ENCODE measurements around the gene MIA2.
A peak's percentile ranks its signal among the peaks of the same experiment; 100 is the strongest.
"Not testable (repeated sequence)": the region's sequence is repeated elsewhere in the genome, so short reads cannot be mapped to it uniquely, and the experiment has no call there.

Gene MIA2

DNA sequence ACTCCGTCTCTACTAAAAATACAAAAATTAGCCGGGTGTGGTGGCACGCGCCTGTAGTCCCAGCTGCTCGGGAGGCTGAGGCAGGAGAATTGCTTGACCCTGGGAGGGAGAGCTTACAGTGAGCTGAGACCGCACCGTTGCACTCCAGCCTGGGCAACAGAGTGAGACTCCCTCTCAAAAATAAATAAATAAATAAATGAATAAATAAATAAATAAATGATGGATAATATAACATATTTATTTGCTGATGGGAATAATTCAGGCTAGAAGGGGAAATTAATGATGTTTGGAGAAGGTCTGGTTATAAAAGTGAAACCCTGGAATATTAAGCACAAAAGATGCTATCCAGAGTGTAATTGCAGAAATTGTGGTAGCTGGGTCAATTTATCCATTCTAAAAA lies 107.4 kb downstream of the MIA2 start:
- DNase-seq, result not testable (repeated sequence)

DNA sequence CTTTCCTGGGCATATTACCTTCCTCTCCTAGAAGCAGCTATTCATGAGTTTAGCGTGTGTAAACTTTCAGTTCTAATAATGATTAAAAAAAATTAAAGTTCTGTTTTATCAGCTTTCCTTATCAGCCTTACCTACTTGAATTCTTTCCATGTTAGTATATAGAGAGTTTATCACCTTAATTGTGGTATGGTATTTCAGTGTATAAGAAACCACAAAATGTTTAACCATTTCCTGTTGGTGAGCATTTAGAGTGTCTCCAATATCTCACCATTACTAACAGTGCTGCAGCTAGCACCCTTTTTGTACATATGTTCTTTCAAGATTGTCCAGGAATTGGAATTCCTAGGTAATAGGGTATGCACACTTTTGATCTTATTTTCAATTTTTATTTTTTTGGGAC lies 109.1 kb downstream of the MIA2 start:
- DNase-seq, result no peak

DNA sequence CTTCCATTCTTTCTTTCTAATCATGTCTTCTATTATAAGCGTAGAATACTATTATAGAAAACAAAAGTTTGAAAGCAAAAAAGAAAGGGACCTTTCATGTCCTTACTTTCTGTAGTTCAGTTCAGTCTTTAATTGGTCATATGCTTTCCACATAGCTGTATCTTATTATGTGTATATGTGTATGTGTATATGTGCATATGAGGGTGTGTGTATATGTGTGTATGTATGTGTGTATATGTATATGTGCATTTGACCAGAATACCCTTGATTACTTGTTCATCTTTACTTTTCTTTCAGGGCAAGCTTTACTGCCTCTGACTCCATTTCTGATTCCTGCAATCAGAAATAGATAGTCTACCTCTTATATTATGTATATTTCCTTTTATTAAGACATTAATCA lies 109.9 kb downstream of the MIA2 start:
- no peak for DNase-seq

DNA sequence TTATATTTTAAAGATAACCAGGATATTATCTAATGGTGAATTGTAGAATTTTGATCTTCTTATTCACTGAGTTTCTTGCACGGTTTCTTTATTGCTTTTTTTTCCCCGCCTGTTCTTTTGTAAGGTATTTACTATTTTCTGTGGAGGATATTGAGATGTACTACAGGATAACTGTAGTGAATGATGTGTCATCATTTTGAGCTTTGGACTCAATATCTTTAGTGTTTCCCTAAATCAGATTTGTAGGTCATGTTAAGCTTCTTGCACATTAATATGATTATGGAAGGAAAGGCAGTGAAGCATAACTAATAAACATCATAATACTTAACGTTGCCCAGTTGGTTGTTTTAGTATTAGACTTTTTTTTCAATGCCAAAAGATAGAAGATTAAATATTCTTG lies 117.2 kb downstream of the MIA2 start:
- no peak for DNase-seq

DNA sequence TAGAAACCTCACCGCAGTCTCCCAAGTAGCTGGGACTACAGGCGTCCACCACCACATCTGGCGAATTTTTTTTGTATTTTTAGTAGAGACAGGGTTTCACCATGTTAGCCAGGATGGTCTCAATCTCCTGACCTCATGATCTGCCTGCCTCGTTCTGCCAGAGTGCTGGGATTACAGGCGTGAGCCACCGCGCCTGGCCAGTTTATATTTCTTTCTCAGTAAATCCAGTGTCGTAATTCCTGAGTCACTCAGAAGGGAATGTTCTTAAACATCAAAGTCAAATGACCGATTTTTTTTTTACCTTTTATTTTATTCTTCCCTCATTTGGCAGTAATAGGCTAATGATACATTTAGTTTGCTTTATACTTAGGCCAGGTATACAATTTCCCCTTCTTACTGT lies 118.0 kb downstream of the MIA2 start:
- DNase-seq, result no peak

DNA sequence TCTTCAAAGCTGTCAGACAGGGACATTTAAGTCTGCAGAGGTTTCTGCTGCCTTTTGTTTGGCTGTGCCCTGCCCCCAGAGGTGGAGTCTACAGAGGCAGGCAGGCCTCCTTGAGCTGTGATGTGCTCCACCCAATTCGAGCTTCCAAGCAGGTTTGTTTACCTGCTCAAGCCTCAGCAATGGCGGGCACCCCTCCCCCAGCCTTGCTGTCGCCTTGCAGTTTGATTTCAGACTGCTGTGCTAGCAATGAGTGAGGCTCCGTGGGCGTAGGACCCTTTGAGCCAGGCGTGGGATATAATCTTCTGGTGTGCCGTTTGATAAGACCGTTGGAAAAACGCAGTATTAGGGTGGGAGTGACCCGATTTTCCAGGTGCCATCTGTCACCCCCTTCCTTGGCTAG lies 125.4 kb downstream of the MIA2 start:
- not testable (repeated sequence) for DNase-seq

DNA sequence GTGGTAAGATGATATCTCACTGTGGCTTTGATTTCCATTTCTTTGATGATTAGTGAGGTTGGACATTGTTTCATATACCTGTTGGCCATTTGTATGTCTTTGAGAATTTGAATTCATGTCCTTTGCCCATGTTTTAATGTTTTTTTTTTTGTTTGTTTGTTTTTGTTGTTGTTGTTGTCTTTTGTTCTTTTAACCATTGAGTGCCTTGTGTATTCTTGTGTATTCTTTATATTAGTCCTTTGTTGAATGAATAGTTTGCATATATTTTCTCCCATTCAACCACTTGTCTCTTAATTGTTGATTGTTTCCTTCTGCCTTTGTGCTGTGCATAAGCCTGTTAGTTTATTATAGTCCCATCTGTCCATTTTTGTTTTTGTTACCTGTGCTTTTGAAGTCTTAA lies 126.6 kb downstream of the MIA2 start:
- DNase-seq, result no peak

DNA sequence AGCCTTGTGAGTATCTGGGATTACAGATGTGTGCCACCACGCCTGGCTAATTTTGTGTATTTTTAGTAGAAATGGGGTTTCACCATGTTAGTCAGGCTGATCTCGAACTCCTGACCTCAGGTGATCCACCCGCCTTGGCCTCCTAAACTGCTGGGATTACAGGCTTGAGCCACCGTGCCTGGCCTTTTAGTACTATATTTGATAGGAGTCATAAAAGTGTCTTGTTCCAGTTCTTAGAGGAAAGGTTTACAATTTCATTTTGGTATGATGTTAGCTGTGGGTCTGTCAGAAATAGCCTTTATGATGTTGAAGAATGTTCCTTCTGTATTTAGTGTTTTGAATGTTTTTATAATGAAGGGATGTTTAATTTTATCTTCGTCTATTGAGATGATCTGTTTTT lies 127.8 kb downstream of the MIA2 start:
- not testable (repeated sequence) for DNase-seq

DNA sequence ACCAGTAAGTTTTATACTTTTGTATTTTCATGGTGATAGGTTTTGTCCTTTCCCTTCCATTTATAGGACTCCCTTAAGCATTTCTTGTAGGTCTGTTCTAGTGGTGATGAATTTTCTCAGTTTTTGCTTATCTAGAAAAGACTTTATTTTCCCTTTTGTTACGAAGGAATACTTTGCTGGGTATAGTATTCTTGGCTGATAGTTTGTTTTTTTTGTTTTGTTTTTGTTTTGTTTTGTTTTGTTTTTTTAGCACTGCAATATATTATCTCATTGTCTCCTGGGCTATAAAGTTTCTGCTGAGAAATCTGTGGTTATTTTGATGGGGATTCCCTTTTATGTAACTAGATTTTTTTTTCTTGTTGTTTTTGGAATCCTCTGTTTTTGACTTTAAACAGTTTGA lies 130.8 kb downstream of the MIA2 start:
- DNase-seq, result no peak

DNA sequence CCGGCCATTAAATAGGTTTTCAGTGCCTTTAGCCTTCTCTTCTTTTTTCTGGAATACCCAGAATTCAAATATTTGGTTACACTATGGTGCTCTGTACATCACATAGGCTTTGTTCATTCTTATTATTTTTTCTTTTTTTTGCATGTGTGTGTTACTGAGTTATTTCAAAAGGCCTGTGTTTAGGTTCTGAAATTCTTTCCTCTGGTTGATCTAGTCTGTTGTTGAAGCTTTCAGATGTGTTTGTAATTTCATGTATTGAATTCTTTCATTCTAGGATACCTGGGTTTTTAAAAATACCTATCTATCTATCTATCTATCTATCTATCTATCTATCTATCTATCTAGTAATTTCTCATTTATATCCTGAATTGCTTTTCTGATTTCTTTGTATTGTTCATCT lies 131.6 kb downstream of the MIA2 start:
- no peak for DNase-seq

DNA sequence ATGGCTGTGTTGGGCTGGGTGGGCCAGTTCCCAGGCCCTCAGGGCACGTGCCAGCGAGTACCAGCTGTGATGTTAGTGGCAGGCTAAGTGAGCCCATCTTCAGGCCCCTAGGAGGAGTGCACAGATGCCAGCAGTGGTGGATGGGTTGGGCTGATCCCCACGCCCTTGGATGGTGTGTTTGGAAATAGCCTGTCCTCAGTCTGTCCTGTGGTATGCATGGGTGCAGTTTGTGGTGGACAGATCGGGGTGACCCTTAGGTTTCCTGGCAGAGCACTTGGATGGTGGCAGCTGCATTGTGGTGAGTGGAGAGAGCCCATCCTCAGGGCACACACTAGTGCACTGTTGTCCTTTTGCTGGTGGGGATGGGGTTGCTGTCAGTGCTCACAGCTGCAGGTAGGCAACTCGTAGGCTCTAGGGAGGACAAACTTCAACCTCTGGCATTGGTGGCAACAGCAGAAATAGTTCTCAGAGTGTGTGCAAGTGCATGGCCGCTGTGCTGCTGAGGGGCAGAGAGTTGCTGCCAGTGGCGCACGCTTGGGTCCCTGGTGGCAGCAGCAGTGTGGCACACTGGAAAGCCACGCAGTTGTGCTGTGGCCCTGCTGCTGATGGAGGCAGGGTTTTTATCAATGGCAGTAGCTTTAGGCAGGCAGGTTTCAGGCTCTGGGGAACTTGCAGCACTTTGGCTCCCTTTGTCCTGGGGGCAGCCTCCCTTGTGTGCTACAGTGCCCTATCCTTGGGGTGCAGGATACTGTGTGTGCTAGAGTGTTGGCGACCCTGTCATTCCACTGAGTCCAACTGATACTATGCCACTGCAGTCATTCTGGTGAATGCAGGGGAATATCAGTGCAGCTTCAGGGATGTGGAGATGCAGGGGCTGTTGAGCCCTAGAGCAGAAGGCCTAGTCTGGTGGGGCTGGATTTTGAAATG lies 133.0 kb downstream of the MIA2 start:
- no peak for DNase-seq

DNA sequence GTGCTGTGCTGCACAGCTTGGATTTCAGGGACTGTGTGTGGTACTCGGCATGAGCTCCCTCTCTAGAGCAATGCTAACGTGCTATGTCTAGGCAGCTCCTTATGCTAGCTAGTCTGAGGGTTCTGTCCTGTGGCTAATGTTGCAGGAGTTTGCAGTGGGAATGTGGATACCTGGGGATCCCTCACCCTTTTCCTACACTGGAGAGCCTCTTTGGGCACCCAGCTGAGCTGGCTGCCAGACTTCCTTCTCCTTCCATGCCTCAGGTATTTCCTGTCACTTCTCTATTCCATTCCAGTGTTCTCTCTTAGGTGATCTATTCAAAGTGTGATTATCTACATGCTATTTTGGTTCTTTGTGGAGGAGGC lies 133.7 kb downstream of the MIA2 start:
- no peak for DNase-seq

DNA sequence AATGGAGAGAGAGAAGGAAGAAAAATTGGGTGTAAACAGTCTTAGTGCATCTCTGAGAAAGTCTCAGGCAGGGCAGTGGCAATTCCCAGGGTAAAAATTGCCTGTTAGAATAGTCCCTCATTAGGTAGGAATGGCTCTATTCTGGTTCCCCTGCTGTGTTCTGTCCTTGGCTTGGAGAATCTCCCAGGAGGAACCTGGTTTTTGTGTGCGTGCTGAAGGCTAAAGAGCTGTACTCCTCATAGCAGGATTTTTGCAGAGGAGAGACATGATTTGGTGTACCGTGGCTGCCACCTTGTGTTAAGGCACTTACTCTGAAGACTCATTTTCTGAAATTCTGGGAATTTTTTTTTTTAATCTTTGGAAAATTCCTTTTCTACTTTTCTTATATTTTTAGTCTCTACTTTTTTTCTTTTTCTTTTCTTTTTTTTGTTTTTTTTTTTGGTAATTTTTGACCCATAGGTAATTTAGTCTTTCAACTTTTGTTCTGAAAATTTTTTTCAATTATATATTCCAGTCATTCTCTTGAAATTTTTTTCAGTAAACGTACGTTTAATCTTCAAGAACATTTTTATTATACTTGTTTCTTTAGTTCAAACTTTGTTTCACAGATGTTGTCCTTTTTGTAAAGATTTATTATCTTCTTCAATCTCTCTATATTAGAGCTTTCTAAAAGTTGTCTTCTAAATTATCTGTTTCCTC lies 134.7 kb downstream of the MIA2 start:
- peak; percentile 70 for DNase-seq

DNA sequence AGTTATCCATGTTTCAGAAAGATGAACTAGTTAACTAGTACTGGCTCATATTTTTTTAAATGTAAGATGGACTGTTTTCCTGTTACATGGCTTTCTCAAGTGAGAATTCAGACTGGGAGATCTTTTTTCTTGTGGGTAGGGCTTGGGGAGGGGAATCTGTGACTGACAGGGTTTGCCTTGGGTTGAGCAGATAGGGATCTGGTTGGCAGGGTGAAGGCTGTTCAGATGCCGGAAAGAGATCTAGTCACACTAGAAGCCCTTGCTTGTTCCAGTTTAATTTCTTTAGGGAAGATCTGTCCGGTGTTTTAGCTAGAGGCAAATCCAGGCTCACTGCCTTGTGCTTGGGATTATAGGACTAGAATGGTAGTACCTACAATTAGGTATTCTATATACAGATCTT lies 135.3 kb downstream of the MIA2 start:
- no peak for DNase-seq

DNA sequence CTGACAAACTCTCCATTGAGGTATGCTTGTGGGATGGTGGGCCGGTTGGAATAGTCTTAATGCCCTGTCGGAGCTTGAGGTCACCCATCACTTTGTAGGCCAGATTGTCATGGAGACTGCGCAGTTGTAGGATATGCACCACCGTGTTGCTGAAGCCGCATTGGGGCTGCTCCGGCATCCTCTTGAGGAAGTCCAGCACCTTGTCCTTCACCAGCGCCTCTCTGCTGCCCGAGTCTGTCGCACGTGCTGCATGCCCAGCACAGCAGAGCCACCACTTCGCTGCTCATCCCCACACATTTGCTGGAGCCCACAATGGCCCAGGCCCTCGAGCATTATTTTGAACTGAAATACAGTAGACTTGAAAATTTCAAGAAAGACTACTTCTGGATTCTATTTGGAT lies 136.7 kb downstream of the MIA2 start:
- no peak for DNase-seq

DNA sequence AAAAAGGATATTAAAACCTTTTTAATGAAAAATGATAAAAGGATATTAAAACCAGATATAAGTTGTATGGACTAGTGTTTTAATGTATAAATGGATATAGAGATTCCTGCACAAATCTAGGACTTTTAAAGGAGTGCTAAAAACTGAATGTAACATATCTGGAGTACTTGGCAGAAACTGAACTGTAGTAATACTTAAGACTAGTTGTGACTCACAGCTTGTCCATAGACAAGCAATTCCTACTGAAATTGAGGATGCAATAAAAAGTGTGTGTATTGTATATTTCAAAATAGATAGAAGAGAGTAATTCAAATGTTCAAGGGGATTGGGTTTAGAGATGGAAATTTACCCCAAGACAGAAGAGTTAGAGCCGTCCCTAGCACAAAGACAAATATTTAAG lies 138.9 kb downstream of the MIA2 start:
- DNase-seq, result no peak

DNA sequence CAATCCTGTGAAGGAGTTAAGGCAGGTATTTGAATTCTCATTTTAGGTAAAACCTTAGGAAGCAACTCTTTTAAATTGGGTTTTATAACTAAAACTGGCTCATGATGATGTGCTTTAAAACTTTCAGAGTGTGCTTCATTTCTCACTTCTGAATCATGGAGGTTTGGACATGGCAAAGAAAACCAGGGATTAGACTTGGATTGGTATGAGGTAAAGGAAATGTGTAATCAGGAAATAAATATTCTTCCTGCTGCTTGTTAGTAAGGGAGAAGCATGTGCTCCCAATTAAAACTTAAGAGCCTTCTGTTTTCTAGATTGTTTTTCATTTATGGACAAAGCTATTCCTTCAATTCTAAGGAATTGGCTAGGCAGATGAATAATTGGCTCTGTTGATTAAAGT lies 141.1 kb downstream of the MIA2 start:
- DNase-seq, result peak; percentile 74

DNA sequence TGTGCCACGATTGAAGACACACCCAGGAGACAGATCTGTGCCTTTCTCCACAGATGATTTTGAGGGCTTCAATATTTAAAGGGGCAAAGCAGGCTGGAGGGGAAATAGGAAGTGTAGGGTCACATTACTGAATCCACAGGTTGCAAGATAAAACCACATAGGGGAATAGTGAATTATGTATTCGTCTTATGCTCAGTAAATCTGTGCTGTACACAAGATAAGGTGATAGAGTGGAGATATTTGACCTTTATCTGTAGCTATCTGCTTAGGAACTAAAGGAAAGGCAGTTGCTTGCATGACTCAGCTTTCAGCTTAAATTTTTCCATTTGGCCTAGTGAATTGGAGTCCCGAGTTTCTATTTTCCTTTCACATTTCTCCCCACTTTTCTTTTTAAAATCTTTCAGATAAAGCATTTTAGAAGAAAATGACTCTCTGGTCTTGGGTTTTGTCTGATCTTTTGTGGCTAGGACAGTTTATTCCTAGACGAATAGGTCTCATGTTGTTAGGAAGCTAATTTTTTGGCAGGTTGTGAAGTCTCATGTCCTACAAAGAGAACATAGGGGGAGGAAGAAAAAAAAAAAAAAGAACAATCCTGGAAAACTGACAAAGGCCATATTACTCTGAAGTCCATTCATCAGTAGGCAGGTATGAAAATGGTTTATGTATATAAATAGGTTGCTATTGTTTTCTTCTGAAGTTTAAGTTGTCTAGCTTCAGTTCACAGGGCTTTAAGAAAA lies 143.1 kb downstream of the MIA2 start:
- peak; percentile 22 for DNase-seq

DNA sequence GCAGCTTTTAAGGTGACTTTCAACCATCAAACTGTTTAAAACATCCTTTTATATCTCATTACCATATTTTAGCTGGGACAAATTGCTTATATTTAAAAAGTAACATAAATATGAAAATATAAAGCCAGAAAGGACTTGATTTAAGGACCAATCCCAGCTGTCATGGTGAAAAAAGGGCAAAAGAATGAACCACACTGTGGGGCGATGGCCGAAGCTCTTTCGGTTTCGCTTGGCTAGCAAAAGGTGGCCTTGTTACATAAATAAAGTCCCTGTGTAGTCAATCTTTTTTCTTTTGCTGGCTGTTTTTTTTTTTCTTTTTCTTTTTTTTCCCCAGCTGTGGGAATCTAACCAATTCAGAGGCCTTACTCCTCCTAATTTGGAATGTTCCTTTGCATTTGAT lies 147.7 kb downstream of the MIA2 start:
- no peak for DNase-seq

DNA sequence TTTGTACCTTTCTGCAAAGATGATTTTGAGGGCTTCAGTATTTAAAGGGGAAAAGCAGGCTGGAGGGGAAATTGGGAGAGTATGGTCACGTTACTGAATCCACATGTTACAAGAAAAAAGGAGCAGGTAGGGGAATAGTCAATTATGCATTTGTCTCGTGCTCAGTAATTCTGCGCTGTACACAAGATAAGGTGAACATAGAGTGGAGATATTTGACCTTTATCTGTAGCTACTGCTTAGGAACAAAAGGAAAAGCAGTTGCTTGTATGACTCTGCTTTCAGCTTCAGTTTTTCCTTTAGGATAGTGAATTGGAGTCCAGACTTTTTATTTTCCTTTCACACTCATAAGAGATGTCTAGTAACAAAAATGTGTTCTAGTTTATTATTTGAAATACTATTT lies 148.7 kb downstream of the MIA2 start:
- DNase-seq, result no peak

DNA sequence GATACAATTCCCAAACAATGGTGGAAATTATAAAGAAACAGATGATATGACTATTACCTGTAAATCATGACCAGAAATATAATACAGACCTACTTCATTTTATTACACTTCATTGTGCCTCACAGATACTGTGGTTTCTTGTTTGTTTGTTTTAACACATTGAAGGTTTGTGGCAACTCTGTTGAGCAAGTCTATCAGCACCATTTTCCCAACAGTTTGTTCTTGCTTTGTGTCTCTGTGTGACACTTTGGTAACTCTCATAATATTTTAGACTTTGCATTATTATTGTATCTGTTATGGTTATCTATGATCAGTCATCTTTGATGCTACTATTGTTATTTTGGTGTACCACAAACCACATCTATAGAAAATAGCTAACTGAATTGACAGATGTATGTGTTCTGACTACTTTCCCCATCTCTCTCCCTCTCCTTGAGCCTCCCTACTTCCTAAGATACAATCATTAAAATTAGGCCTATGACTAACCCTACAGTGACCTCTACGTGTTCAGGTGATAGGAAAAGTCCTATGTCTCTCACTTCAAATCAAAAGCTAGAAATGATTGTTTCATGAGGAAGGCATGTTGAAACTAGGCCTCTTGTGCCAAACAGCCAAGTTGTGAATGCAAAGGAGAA lies 149.4 kb downstream of the MIA2 start:
- DNase-seq, result no peak

DNA sequence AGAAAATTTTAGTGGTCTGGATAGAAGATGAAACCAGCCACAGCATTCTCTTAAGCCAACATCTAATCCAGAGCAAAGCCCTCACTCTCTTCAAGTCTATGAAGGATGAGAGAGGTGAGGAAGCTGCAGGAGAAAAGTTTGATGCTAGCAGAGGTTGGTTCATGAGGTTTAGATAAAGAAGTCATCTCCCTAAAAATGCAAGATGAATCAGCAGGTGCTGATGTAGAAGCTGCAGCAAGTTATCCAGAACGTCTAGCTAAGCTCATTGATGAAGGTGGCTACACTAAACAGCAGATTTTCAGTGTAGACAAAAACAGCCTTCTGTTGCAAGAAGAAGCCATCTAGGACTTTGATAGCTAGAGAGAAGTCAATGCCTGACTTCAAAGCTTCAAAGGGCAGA lies 150.0 kb downstream of the MIA2 start:
- no peak for DNase-seq

DNA sequence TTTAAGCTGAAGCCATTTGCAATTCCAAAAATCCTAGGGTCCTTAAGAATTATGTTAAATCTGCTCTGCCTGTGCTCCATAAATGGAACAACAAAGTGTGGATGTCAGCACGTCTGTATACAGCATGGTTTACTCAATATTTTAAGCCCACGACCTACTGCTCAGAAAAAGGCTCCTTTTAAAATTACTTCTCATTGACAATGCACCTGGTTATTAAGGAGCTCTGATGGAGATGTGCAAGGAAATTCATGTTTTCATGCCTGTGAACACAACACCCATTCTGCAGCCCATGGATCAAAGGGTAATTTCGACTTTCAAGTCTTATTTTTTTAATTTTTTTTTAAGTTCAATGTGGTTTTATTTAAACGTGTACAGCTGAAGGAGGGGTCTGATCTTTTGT lies 150.5 kb downstream of the MIA2 start:
- no peak for DNase-seq

Measured in fibroblast of skin of back (primary cell).